Spinal cord (tissue), 10 donors: Measurements from ENCODE around the gene JHY. TPM values are rescaled to one million over a fixed set of nuclear protein-coding genes. Genes with fewer than 3 reads are reported as not detected.

Source experiments
- DNase-seq, 6 donors: peaks; one replicate each; pipeline versions ENCODE4 v3.0.0 to v3.0.0-alpha.2; 2013 to 2015; ENCODE audit warnings: low spot score in 6 of 6, low read depth in 4 of 6
- H3K27ac ChIP-seq: one replicate; pipeline ENCODE4 v1.5.1; 2013; ENCODE audit warnings: low read depth, low read length, control low read depth
- H3K27me3 ChIP-seq: one replicate; pipeline ENCODE4 v1.6.1; 2013; ENCODE audit warnings: low read length; ENCODE audit not compliant: control insufficient read depth, insufficient read depth
- H3K36me3 ChIP-seq: one replicate; pipeline ENCODE4 v1.6.1; 2013; ENCODE audit warnings: low read length; ENCODE audit not compliant: control insufficient read depth, insufficient read depth
- H3K4me1 ChIP-seq: one replicate; pipeline ENCODE4 v1.6.1; 2013; ENCODE audit warnings: low read length; ENCODE audit not compliant: control insufficient read depth, insufficient read depth
- H3K4me3 ChIP-seq: one replicate; pipeline ENCODE4 v1.5.1; 2013; ENCODE audit warnings: low read depth, low read length, control low read depth
- H3K9me3 ChIP-seq: one replicate; pipeline ENCODE4 v1.6.1; 2013; ENCODE audit warnings: low read length; ENCODE audit not compliant: control insufficient read depth, insufficient read depth
- WGBS: methylation state at CpG from one replicate; pipeline ENCODE4 v1.1.5; 2013; ENCODE audit warnings: missing lambda C conversion rate; ENCODE audit not compliant: insufficient coverage; 5-methylcytosine and 5-hydroxymethylcytosine counted together
- polyA plus RNA-seq, 2 donors: library from polyadenylated mRNA; unstranded; fragments of 120-200 nt; gene quantifications; one replicate each; pipeline ENCODE4 v1.2.1, GENCODE V29; 2013; ENCODE audit not compliant: insufficient read length in 2 of 2
- total RNA-seq, 2 donors: library from RNA; depleted of rRNA in 1 of 2; stranded (reverse); fragments of 120-200 nt in 1 of 2; fragments of >200 nt in 1 of 2; gene quantifications; one replicate each; pipeline versions ENCODE4 v1.2.3 to v1.2.4, GENCODE V29; 2013 to 2014
- donor health status: healthy.

JHY gene
- total and polyA plus RNA-seq, 4 donors: 9.5 to 14.8 (median 11.0) TPM

GRCh38 chr11:122976734-122977469 lies 94.3 kb downstream of the JHY start:
- Histone ChIP-seq H3K4me3 (no peak overlapping the region), H3K27ac (no peak overlapping the region), H3K27me3 (peaks cover 94% of the 10 kb centered on the region), H3K9me3 (no peaks in the 10 kb centered on the region), H3K4me1 (peaks cover 33% of the 10 kb centered on the region), H3K36me3 (no peaks in the 10 kb centered on the region)
- WGBS: 2% methylated on average over 50 of the region's 50 CpGs
- peak in 2 of 6 donors; percentile 17 to 54 for DNase-seq

GRCh38 chr11:122977470-122978298 lies 95.1 kb downstream of the JHY start:
- Histone ChIP-seq H3K4me3 (no peak overlapping the region), H3K27ac (no peak overlapping the region), H3K36me3 (no peaks in the 10 kb centered on the region), H3K4me1 (peaks cover 33% of the 10 kb centered on the region), H3K27me3 (peaks cover 100% of the 10 kb centered on the region), H3K9me3 (no peaks in the 10 kb centered on the region)
- under 1% methylated on average over 38 of the region's 50 CpGs for WGBS
- peak in 2 of 6 donors; percentile 40 to 45 for DNase-seq

DNA sequence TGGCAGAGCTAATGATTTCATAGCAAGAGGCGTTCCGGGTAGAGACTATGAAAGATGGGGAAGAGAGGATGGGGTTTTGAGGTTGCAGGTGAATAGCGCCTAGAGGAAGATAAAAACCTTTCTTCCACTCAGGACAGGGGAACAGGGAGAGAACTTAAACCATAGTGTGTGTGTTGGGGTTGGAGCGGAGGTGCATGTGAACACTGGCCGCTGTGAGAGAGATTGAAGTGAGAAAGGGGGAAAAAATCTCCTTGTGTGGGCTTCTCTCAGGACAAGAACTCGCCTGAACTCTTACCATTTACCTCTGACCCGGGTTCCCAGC lies 95.7 kb downstream of the JHY start:
- WGBS: 0% methylated on average over 2 of the region's 7 CpGs
- H3K36me3 ChIP-seq: no peaks in the 10 kb centered on the region
- H3K4me1 ChIP-seq: peaks cover 33% of the 10 kb centered on the region
- H3K9me3 ChIP-seq: no peaks in the 10 kb centered on the region
- peaks cover 100% of the 10 kb centered on the region for H3K27me3 ChIP-seq
- DNase-seq: peak in 1 of 6 donors; percentile 17
- no peak overlapping the region for H3K27ac ChIP-seq
- no peak overlapping the region for H3K4me3 ChIP-seq

DNA sequence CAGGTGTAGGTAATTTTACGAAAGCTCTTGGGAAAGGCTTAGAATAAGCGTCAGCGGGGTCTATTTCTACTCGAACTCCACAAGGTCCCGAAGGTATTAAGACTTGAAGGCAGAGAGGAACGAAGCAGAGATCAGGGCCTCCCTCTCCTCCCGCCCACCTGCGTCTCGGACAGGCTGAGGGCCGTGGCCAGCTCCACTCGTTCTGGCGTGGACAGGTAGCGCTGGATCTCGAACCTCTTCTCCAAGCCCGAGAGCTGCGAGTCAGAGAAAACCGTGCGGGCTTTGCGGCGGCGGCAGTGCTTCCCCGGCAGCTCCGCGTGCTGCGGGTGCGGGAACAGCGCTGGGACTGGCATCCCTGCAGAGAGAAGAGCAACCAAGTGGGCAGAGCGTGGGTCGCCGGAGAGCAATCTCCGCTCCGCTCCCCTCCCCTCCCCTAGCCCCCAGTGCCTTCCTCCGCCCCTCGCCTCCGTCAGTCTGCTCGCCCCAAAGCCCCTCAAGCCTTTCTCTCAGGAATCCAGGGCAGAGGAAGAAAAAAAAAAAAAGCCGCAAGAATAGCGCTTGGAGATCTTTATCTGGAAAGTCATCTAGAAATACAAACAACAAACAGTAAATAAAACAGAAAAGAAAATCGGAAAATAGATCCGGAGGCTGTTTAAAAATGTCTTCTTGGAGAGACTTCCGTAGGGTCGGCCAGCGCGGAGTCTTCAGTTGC lies 96.7 kb downstream of the JHY start:
- no peak for DNase-seq
- Histone ChIP-seq H3K27ac (no peak overlapping the region), H3K27me3 (peaks cover 100% of the 10 kb centered on the region), H3K9me3 (no peaks in the 10 kb centered on the region), H3K36me3 (no peaks in the 10 kb centered on the region), H3K4me3 (no peak overlapping the region), H3K4me1 (peaks cover 41% of the 10 kb centered on the region)
- 1% methylated on average over 34 of the region's 44 CpGs for WGBS

DNA sequence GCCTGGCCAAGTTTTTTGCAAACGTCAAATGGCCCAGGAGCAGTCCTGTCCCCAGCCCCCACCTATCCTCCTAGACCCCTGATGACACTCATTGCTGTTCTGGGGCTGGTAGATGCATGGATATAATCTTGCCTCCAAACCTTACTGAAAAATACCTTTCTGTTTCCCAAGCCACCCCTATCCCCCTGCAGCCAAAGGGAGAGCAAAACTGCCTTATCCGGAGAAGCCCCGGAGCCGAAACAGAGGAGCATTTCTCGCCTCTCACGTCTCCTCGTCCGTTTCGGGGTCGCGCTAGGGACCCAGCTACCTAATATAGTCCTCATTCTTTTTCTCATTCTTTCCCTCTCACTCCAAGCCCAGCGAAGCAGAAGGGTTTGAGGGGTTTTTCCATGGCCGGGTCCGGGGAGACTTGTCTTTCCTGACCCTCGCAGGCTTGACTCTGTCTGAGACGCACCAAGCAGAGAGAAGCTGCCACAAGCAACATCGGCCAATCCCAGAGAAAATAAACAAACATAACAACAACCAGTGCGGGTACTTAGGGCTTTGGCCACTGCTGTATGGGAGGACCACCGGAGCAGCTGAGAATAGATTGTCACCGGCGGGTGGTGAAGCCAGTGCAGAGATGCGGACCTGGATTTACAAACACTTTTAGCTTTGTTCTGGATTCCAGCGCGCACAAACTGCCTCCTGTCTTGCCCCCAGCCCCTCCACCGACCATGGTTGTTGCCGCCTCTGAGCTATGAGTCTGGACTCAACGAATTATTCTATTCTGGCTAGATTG lies 97.4 kb downstream of the JHY start:
- DNase-seq: peak in 2 of 6 donors; percentile 49 to 50
- Histone ChIP-seq H3K27me3 (peaks cover 100% of the 10 kb centered on the region), H3K4me1 (peaks cover 48% of the 10 kb centered on the region), H3K27ac (no peak overlapping the region), H3K36me3 (no peaks in the 10 kb centered on the region), H3K4me3 (no peak overlapping the region), H3K9me3 (no peaks in the 10 kb centered on the region)
- under 1% methylated on average over 20 of the region's 27 CpGs for WGBS

- Histone ChIP-seq H3K36me3 (no peaks in the 10 kb centered on the region), H3K27ac (no peak within 1 kb of the TSS), H3K4me3 (no peak within 1 kb of the TSS), H3K4me1 (peaks cover 47% of the 10 kb centered on the region), H3K27me3 (peaks cover 98% of the 10 kb centered on the region), H3K9me3 (no peaks in the 10 kb centered on the region)
- 7% methylated on average over 35 of the region's 35 CpGs for WGBS
- peak in 3 of 6 donors; percentile 39 to 83 (median 61) for DNase-seq
Observed at GRCh38 chr11:122981388-122982264, 99.1 kb downstream of the JHY start, which contains the start of gene BSX. BSX (minus strand) TSS chr11:122981834; CDS start chr11:122981671, 163 bp downstream.

GRCh38 chr11:122983438-122984185 lies 101.1 kb downstream of the JHY start:
- Histone ChIP-seq H3K27ac (no peak overlapping the region), H3K4me3 (no peak overlapping the region), H3K4me1 (peaks cover 36% of the 10 kb centered on the region), H3K27me3 (peaks cover 84% of the 10 kb centered on the region), H3K36me3 (no peaks in the 10 kb centered on the region), H3K9me3 (no peaks in the 10 kb centered on the region)
- WGBS: 8% methylated on average over 12 of the region's 26 CpGs
- DNase-seq: peak in 1 of 6 donors; percentile 18
